Stimulated activated CD4-positive, alpha-beta T cell treated with anti-CD3 and anti-CD28 coated beads, TNF-alpha, amount 100 ng/mL, for 1 hour (primary cell): ENCODE measurements around the gene LEMD1.

ENCODE experiments used
- DNase-seq, 3 donors: peaks; one replicate each; pipeline ENCODE4 v3.0.0-alpha.2; 2020; ENCODE audit warnings: low read depth in 3 of 3, low spot score in 1 of 3

LEMD1 gene

GRCh38 chr1:205356440-205357139, 65.3 kb downstream of the LEMD1 start, which contains the start of gene KLHDC8A:
TSS of gene KLHDC8A (minus strand) at chr1:205356922. CDS start at chr1:205343604, 13,318 bp downstream.
- no peak for DNase-seq

- no peak for DNase-seq
These were observed 66.8 kb downstream of the LEMD1 start for GRCh38 chr1:205355075-205355453.

- peak in 2 of 3 donors; percentile 15 to 16 for DNase-seq
These were observed 67.4 kb downstream of the LEMD1 start for GRCh38 chr1:205354259-205355074.

DNA sequence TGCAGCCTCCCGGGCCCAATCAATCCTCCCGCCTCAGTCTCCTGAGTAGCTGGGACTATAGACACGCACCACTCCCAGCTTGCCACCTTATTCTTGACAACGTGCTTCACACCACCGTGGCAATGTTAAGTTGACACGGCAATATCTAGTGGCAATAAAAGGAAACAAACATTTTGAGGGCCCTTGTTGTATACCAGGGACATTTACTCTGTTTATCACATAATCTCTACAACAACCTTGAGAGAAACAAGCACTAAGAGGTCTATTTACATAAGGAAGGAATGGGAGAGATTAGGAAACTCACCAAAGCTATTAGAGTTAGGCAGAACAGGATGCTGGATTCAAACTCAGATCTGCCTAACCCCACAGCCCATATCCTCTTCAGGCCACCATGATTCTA, 68.2 kb downstream of the LEMD1 start:
- no peak for DNase-seq

DNA sequence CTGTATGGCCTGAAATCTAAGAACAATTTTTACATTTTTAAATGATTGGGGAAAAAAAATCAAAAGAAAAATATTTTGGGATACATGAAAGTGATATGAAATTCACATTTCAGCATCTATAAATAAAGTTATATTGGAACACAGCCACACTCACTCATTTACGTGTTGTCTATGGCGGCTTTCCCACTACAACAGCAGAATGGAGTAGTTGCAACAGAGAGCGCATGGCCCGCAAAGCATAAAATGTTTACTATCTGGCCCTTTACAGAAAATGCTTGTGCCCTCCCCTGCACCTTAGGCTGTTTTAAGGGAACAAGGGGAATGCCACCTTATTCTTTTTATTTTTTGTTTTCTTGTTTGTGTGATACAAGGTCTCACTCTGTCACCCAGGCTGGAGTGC, 68.7 kb downstream of the LEMD1 start:
- no peak for DNase-seq

DNA sequence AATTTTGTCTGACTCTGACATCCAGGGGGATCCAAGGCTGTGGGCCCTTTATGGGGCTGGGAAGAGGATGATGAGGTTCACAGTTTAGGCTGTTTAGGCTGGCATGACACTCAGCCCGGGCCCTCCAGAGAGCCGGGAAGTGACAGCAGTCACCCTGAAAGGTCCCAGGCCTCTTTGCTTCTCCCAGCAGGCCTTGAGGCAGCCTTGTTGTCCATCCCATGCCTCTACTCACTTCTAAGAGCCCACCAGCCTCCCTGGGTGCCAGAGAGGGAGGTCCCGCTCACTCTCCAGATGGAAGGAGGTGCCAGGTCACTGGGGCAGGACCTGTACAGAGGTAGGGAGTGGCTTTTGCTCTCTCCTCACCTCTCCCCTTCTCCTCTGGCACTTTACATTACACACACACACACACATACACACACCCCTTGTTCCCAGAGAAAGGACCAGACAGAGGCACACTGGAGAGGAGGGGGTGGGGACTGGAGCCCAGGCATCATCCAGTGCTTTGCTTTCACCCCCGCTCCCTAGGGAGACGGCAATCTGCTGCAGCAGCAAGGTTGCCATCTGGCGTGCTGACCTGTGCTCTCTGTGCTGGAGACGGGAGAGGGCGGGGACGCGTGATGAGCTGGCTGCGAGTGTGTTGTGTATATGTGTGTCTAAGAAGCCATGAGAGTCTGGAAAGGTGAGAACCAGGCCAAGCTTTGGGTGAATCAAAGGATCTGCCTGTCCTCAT, 69.7 kb downstream of the LEMD1 start:
- no peak for DNase-seq

GRCh38 chr1:205350691-205351141, 71.1 kb downstream of the LEMD1 start:
- DNase-seq, result no peak

DNA sequence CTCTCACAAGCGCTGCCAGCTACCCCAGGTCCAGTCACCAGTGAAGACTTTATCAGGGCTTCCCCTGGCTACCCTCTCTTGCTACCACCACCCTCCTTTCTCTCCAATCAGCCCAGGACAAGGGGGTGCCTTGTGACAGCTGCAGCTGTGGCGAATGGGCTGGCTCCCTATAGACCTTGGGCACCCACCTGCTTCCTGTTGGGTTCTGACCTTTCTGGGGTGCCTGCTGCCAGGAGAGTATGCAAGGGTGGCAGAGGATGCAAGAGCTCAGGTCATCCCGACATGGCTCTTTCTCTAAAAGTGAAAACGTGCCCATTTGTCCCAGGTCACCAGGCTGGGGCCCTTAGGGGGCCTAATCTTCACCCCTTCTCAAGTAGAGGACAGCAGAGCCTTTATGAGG, 71.7 kb downstream of the LEMD1 start:
- no peak for DNase-seq

DNA sequence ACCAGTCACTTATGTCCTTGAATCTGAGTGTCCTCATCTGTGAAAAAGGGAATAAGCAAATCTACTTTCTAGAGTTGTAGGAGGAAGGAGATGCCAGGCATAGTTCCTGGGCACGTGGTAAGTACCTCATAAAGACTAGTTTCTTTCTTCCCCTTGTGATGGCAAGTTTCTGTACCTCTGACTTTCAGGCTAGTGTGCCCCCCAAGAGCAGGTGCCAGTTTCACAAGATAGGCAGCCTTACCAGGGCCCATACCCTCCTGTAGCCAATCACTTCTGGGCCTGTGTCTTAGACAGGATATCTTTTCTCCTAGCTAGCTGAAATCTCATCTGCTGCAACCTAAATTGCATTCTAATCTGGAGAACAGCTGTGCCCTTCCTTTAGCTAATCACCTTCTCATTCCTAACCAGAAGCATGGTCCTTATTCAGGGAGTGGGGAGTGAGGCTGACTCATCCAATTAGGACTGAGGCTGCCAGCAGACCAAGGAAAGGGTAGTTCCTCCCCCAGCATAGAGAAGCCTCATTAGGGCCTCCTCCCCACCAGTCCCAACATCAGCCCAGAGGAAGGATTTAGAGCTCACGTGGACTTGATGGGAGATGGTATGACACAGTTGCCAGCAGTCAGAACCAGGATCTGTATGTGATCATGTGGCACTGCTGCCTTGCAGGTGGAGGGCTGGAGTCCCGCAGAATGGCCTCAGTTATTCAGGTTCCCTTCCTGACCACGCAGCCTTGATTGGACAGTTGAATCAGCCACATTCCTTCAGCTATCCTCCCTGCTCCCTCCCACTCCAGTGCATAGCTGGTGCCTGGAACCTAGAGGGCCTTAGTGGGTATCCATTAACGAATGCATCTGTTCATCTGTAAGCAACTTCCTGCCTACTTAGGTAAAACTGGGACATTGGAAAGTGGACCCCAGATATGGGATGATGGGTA, 73.0 kb downstream of the LEMD1 start:
- DNase-seq, result no peak

GRCh38 chr1:205346956-205347574, 74.8 kb downstream of the LEMD1 start:
- DNase-seq, result no peak

- no peak for DNase-seq
These were observed 76.1 kb downstream of the LEMD1 start for GRCh38 chr1:205345761-205346160.

- DNase-seq, result peak in 1 of 3 donors; percentile 40
These were observed 77.6 kb downstream of the LEMD1 start for GRCh38 chr1:205344066-205344928.

DNA sequence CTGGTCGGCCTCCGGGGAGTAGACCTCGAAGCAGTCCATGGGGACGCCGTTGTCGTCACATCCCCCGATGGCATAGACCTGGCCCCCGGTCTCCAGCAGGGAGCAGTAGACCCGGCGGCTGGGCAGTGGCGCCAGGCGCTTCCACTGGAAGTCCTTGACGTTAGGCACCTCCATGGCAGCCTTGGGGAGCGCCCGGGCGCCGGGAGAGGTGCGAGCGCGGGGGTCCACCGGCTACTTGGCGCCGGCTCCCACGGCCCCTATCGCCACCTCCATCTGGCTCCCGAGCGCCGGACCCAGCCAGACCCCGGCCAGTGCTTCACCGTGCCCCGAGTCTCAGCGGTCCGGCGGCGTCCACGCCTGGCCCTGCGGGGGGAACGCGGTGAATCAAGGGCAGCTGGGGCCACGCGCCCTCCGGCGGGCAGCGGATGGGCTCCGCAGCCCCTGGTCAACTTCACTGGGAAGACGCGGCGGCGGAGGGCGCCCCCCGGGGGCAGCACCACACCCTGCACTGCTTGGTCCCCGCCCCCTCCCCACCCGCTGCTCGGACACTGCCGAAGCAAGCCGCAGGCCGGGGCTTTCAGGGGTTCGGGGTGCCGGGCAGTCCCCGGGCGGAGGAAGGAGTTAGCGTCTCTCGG, 78.3 kb downstream of the LEMD1 start:
- no peak for DNase-seq

GRCh38 chr1:205342986-205343385, 78.9 kb downstream of the LEMD1 start:
- DNase-seq, result no peak

- no peak for DNase-seq
These were observed 81.2 kb downstream of the LEMD1 start for GRCh38 chr1:205340676-205341075.

GRCh38 chr1:205339717-205340116, 82.1 kb downstream of the LEMD1 start:
- no peak for DNase-seq

DNA sequence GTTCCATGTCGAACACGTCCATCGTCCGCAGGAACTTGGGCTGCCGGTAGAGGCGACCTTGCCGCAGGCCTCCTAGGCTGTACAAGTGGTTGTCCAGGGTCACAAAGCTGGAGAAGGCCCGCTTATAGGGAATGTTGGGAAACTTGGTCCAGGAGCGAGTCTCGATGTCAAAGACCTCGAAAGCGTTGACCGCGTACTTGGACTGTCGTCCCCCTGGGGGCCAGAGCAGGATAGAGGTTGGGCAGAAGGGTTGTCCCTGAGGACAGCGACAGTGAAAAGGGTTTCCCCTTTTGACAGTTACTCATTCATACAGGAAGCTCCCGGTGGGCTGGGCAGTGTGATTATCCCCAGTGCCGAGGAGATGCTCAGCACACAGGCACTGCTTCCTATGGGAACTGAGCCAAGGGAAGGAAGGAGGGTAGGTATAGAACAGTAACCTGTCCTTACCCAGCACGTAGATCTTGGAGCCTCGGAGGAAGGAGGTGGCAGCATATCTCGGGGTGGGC, 82.6 kb downstream of the LEMD1 start:
- no peak for DNase-seq

DNA sequence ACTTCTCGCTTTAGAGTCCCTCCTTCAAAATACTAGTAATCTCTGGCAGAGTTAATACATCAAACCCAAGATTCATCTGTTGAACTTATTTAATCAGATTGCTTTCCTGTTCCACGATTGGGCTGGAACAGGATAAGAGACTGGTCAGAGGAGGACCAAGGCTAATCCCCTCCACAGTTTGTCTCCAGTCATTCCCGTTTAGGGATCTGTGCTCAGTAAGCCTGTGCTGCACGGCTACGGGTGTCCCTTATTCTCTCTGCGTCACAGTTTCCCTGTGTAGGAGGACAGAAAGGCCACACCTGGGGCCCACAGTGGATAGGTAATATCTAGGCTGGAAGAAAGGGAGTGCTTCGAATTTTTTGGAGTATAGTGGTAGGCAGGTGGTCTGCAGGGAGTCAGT, 83.8 kb downstream of the LEMD1 start:
- DNase-seq, result no peak

GRCh38 chr1:205337481-205337880, 84.4 kb downstream of the LEMD1 start:
- no peak for DNase-seq
